Activated CD4-positive, alpha-beta T cell treated with anti-CD3 and anti-CD28 coated beads, Interleukin-2, amount 10 ng/mL, durations not matched to agents 7 days and 5 days (primary cell): Measurements from ENCODE around the gene OPRL1. TPM values are rescaled to one million over a fixed set of nuclear protein-coding genes. Genes with fewer than 3 reads are reported as not detected.
"Not testable (repeated sequence)": the region's sequence is repeated elsewhere in the genome, so short reads cannot be mapped to it uniquely, and the experiment has no call there.

Experiments used
- CTCF ChIA-PET: fragments of 350-600 bp; sonication (Branson Sonifier 250); formaldehyde crosslinking; loops from one replicate; lab custom pipeline; 2021; ENCODE audit warnings: antibody characterized with exemption; lab: Charles Lee
- POLR2A ChIA-PET: fragments of 350-600 bp; sonication (Branson Sonifier 250); formaldehyde crosslinking; loops from one replicate; lab custom pipeline; 2021; ENCODE audit warnings: antibody characterized with exemption; lab: Charles Lee
- DNase-seq: peaks from one replicate; pipeline ENCODE4 v3.0.0-alpha.2; 2020
- H3K27ac Mint-ChIP-seq: one replicate; pipeline ENCODE4 v1.8.0; 2021; ENCODE audit warnings: mild to moderate bottlenecking, moderate library complexity, mixed read lengths
- H3K27me3 Mint-ChIP-seq: one replicate; pipeline ENCODE4 v1.8.0; 2021; ENCODE audit warnings: mixed read lengths
- H3K36me3 Mint-ChIP-seq: one replicate; pipeline ENCODE4 v1.8.0; 2021; ENCODE audit warnings: low read depth, mixed read lengths
- H3K4me1 Mint-ChIP-seq: one replicate; pipeline ENCODE4 v1.8.0; 2021; ENCODE audit warnings: mixed read lengths
- H3K4me3 Mint-ChIP-seq: one replicate; pipeline ENCODE4 v1.8.0; 2021; ENCODE audit warnings: mild to moderate bottlenecking, moderate library complexity, mixed read lengths
- H3K9me3 Mint-ChIP-seq: one replicate; pipeline ENCODE4 v1.8.0; 2021; ENCODE audit warnings: mixed read lengths
- total RNA-seq, 2 experiments: library from RNA; stranded (reverse); gene quantifications; one replicate each; pipeline ENCODE4 v1.2.3, GENCODE V29; 2021

OPRL1 gene
- total RNA-seq, 2 experiments from 2014 or later = 1.6 TPM

GRCh38 chr20:64134744-64135143, 54.9 kb downstream of the OPRL1 start:
- H3K36me3 Mint-ChIP-seq, H3K9me3 Mint-ChIP-seq, H3K4me3 Mint-ChIP-seq, CTCF ChIA-PET, DNase-seq, POLR2A ChIA-PET, H3K27me3 Mint-ChIP-seq, H3K4me1 Mint-ChIP-seq, H3K27ac Mint-ChIP-seq: not testable (repeated sequence)

GRCh38 chr20:64136004-64136710, 56.3 kb downstream of the OPRL1 start:
- DNase-seq = no peak
- Mint-ChIP-seq H3K27ac (no peak overlapping the region), H3K4me3 (no peak overlapping the region), H3K27me3 (peaks cover 6% of the 10 kb centered on the region), H3K36me3 (no peaks in the 10 kb centered on the region), H3K4me1 (no peaks in the 10 kb centered on the region), H3K9me3 (no peaks in the 10 kb centered on the region)
- CTCF ChIA-PET = no interaction called here
- POLR2A ChIA-PET = no interaction called here

DNA sequence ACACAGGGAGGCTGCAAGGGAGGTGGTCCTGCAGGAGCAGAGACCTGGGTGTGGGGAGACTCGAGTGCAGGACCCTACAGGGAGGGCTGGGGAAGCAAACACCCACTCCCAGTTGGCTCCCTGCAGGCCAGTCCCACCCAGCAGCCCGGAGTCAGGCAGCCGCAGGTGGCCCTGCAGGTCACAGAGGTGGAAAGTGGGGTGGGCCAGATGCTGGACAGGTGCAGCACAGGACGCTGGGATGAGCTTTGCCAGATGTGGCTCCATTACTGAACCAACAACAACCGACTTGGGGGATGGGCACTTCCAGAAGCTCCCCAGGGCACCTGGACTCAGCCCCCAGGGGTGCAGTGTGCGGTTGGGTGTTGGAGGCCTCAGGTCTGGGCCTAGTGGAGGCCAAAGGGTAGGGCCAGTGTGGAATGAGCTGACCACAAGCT, 57.7 kb downstream of the OPRL1 start:
- no peak for DNase-seq
- no peaks in the 10 kb centered on the region for H3K4me1 Mint-ChIP-seq
- H3K27me3 Mint-ChIP-seq = peaks cover 6% of the 10 kb centered on the region
- H3K36me3 Mint-ChIP-seq = no peaks in the 10 kb centered on the region
- H3K27ac Mint-ChIP-seq = no peak overlapping the region
- H3K4me3 Mint-ChIP-seq = no peak overlapping the region
- POLR2A ChIA-PET = no interaction called here
- CTCF ChIA-PET = interaction anchor here (0.7 kb wide), 1 partner anchor 85 kb away, joined by 3 read pairs; no protein-coding TSS in a partner anchor
- no peaks in the 10 kb centered on the region for H3K9me3 Mint-ChIP-seq

DNA sequence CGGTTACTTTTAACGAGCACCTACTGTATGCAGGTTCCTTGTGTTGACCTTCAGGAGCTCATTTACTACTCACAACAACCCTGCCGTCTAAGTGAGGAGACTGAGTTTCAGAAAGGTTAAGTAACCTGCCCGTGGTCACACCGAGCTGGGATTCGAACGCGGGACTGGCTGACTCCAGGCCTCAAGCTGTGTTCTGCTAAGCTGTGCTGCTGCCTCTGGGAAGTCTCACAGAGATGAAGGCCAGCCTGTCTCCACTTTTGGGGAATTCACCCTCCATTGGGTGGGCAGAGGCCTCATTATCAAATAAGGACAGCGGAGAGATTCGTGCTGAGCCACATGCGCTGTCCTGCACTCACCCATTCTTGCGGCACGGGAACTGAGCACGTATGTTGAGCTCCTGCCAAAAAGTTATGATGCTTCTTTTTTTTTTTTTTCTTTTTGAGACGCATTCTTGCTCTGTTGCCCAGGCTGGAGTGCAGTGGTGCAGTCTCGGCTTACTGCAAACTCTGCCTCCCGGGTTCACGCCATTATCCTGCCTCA, 58.5 kb downstream of the OPRL1 start:
- no peak overlapping the region for H3K4me3 Mint-ChIP-seq
- CTCF ChIA-PET = interaction anchor here (0.7 kb wide), 1 partner anchor 86 kb away, joined by 3 read pairs; no protein-coding TSS in a partner anchor
- H3K27ac Mint-ChIP-seq = no peak overlapping the region
- no peaks in the 10 kb centered on the region for H3K36me3 Mint-ChIP-seq
- H3K27me3 Mint-ChIP-seq = peaks cover 6% of the 10 kb centered on the region
- POLR2A ChIA-PET = no interaction called here
- DNase-seq = no peak
- H3K9me3 Mint-ChIP-seq = no peaks in the 10 kb centered on the region
- no peaks in the 10 kb centered on the region for H3K4me1 Mint-ChIP-seq

DNA sequence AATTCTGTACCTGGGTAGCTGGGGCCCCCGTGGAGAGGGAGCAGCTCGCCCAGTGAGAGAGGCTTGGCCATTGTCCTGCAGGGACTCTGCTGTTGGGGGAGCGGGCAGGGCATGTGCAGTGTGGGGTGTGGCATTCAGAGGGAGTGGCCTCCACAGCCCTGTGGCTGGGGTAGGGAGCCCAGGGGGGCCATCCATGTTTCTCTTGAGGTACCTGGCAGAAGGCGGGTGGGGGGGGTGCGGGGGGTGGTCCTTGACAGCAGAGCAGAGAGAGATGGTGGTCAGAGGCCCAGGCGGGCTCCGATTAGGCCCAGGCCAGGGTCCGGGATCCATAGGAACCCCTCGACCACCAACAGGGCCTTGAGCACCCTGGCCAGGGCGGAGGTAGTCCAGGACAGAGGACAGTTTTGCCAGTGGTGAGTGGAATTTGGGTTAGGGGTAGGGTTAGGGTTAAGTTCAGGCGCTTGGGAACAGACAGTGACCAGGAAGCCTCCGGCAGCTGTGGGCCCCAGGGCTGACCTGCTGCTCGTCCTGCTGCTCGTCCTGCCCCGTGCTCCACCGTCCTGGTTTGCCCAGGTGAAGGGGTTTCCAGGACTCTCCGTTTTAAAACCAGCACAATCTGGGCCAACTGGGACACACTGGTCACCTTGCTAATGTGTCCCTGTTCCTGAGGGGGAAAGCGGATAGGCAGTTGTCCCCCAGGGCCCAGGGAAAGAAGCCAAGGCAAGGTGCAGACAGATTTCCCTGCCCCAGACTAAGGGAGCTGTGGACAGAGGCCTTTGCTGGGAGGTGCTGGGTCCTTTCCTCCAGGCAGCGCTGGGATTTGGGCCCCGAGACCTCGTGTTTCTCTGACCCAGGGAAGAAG, 59.5 kb downstream of the OPRL1 start:
- DNase-seq = no peak
- no peak overlapping the region for H3K4me3 Mint-ChIP-seq
- CTCF ChIA-PET = no interaction called here
- H3K36me3 Mint-ChIP-seq = no peaks in the 10 kb centered on the region
- peaks cover 6% of the 10 kb centered on the region for H3K27me3 Mint-ChIP-seq
- H3K27ac Mint-ChIP-seq = no peak overlapping the region
- POLR2A ChIA-PET = no interaction called here
- no peaks in the 10 kb centered on the region for H3K4me1 Mint-ChIP-seq
- H3K9me3 Mint-ChIP-seq = peaks cover 7% of the 10 kb centered on the region

GRCh38 chr20:64140061-64140931, 60.4 kb downstream of the OPRL1 start:
- no peak overlapping the region for H3K27ac Mint-ChIP-seq
- ChIA-PET CTCF (no interaction called here), POLR2A (no interaction called here)
- no peak overlapping the region for H3K4me3 Mint-ChIP-seq
- no peak for DNase-seq
- H3K36me3 Mint-ChIP-seq = peaks cover 2% of the 10 kb centered on the region
- peaks cover 4% of the 10 kb centered on the region for H3K27me3 Mint-ChIP-seq
- peaks cover 15% of the 10 kb centered on the region for H3K9me3 Mint-ChIP-seq
- H3K4me1 Mint-ChIP-seq = no peaks in the 10 kb centered on the region

- no peak for DNase-seq
- Mint-ChIP-seq H3K4me1 (no peaks in the 10 kb centered on the region), H3K36me3 (peaks cover 2% of the 10 kb centered on the region), H3K27ac (no peak overlapping the region), H3K27me3 (peaks cover under 1% of the 10 kb centered on the region), H3K4me3 (no peak overlapping the region), H3K9me3 (peaks cover 18% of the 10 kb centered on the region)
- POLR2A ChIA-PET = no interaction called here
- CTCF ChIA-PET = no interaction called here
These were observed 61.1 kb downstream of the OPRL1 start for GRCh38 chr20:64140956-64141355.

DNA sequence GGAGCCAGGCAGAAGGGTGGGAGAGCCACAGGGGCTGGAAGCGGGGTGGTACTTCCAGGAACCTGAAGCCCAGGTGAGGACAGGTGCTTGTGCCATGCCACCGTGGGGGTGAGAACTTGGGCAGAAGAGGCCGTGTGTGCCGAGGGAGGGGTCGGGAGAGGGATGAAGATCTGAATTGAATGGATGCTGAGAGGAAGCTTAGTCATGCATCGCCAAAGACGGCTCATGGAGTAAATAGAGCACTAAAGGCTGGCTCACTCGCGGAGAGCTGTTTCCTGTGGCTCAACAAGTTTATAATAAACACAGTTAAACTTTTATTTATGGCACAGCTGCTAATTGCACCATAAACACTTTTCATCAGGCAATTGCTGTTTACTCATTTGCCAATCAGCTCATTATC, 62.7 kb downstream of the OPRL1 start:
- Mint-ChIP-seq H3K27ac (no peak overlapping the region), H3K9me3 (peaks cover 18% of the 10 kb centered on the region), H3K27me3 (no peaks in the 10 kb centered on the region), H3K36me3 (peaks cover 2% of the 10 kb centered on the region), H3K4me1 (no peaks in the 10 kb centered on the region), H3K4me3 (no peak overlapping the region)
- ChIA-PET POLR2A (interaction anchor here (0.7 kb wide), 1 partner anchor 13 kb away, joined by 3 read pairs; no protein-coding TSS in a partner anchor), CTCF (interaction anchor here (0.6 kb wide), 1 partner anchor 22 kb away, joined by 3 read pairs; no protein-coding TSS in a partner anchor)
- no peak for DNase-seq

- no peaks in the 10 kb centered on the region for H3K4me1 Mint-ChIP-seq
- peaks cover 18% of the 10 kb centered on the region for H3K9me3 Mint-ChIP-seq
- no peak overlapping the region for H3K27ac Mint-ChIP-seq
- no peak overlapping the region for H3K4me3 Mint-ChIP-seq
- no peak for DNase-seq
- H3K36me3 Mint-ChIP-seq = peaks cover 2% of the 10 kb centered on the region
- H3K27me3 Mint-ChIP-seq = no peaks in the 10 kb centered on the region
- CTCF ChIA-PET = no interaction called here
- POLR2A ChIA-PET = interaction anchor here (0.7 kb wide), 1 partner anchor 12 kb away, joined by 3 read pairs; no protein-coding TSS in a partner anchor
These were observed 63.3 kb downstream of the OPRL1 start for GRCh38 chr20:64143018-64143801.

GRCh38 chr20:64144144-64144912, 64.4 kb downstream of the OPRL1 start:
- H3K36me3 Mint-ChIP-seq = peaks cover 2% of the 10 kb centered on the region
- ChIA-PET POLR2A (no interaction called here), CTCF (no interaction called here)
- no peaks in the 10 kb centered on the region for H3K4me1 Mint-ChIP-seq
- no peaks in the 10 kb centered on the region for H3K27me3 Mint-ChIP-seq
- no peak for DNase-seq
- no peak overlapping the region for H3K27ac Mint-ChIP-seq
- no peak overlapping the region for H3K4me3 Mint-ChIP-seq
- H3K9me3 Mint-ChIP-seq = peaks cover 21% of the 10 kb centered on the region
